Gastrocnemius medialis (tissue), 4 donors: Measurements from ENCODE around the gene SSU72. TPM values are rescaled to one million over a fixed set of nuclear protein-coding genes. Genes with fewer than 3 reads are reported as not detected.
"Not testable (repeated sequence)": the region's sequence is repeated elsewhere in the genome, so short reads cannot be mapped to it uniquely, and the experiment has no call there.

Experiments used
- ATAC-seq, 2 donors: fragments of 150-250 bp; one replicate each; pipeline ENCODE4 v1.9.1; 2016
- DNase-seq, 2 donors: peaks; one replicate each; pipeline ENCODE4 v3.0.0-alpha.2; 2019
- H3K27ac ChIP-seq, 4 donors: fragments of 200-600 bp; sonication (generic); 1 replicate in 1 of 4; 2 replicates in 3 of 4; pipeline ENCODE4 v1.5.1; 2016 to 2018; ENCODE audit warnings: mild to moderate bottlenecking in 2 of 4, moderate library complexity in 1 of 4
- H3K27me3 ChIP-seq, 3 donors: fragments of 200-600 bp; sonication (generic) in 2 of 3; 1 replicate in 1 of 3; 2 replicates in 2 of 3; pipeline versions ENCODE4 v1.5.1 to v1.6.0; 2016 to 2019; ENCODE audit warnings: mild to moderate bottlenecking in 1 of 3, moderate library complexity in 1 of 3
- H3K36me3 ChIP-seq, 2 donors: fragments of 200-600 bp; sonication (generic) in 1 of 2; one replicate each; pipeline ENCODE4 v1.5.1; 2017 to 2018
- H3K4me1 ChIP-seq, 2 donors: fragments of 200-600 bp; sonication (generic) in 1 of 2; one replicate each; pipeline ENCODE4 v1.5.1; 2016 to 2017; ENCODE audit warnings: mild to moderate bottlenecking in 2 of 2
- H3K4me3 ChIP-seq, 4 donors: fragments of 200-600 bp; sonication (generic) in 3 of 4; 1 replicate in 1 of 4; 2 replicates in 3 of 4; pipeline ENCODE4 v1.5.1; 2016 to 2019; ENCODE audit warnings: mild to moderate bottlenecking in 2 of 4
- H3K9me3 ChIP-seq, 3 donors: fragments of 200-600 bp; sonication (generic) in 2 of 3; 1 replicate in 1 of 3; 2 replicates in 2 of 3; pipeline ENCODE4 v1.5.1; 2016 to 2019
- CTCF ChIP-seq, 5 experiments: fragments of 450-650 bp in 3 of 5; fragments of 200-600 bp in 2 of 5; sonication (generic) in 2 of 5; IDR thresholded peaks in 4 of 5; conservative IDR thresholded peaks in 1 of 5; 1 replicate in 4 of 5; 2 replicates in 1 of 5; pipeline ENCODE4 v1.5.1; 2016 to 2019; ENCODE audit warnings: antibody characterized with exemption in 5 of 5, mild to moderate bottlenecking in 3 of 5, moderate library complexity in 3 of 5
- POLR2A ChIP-seq, 2 donors: fragments of 450-650 bp; IDR thresholded peaks; one replicate each; pipeline ENCODE4 v1.6.1; 2017; ENCODE audit warnings: antibody characterized with exemption in 2 of 2, mild to moderate bottlenecking in 2 of 2, moderate library complexity in 2 of 2
- in situ Hi-C, 4 donors: fragments of 200-750 bp; cut with MboI; loops; one replicate each; pipeline versions ENCODE4 v1.15.0 to v1.8.0; 2017; ENCODE audit warnings: low sequenced_read_pairs in 4 of 4
- intact Hi-C: fragments of 100-400 bp; cut with DNase I; formaldehyde crosslinking; loops from one replicate; pipeline ENCODE4 v1.15.1; 2023; ENCODE audit warnings: low total_unique reads
- total RNA-seq, 4 donors: library from RNA; depleted of rRNA; stranded (reverse); fragments of >200 nt; gene quantifications; one replicate each; pipeline versions ENCODE4 v1.1.0 to v1.2.3, GENCODE V29; 2016

SSU72 gene
- total RNA-seq, 4 donors from 2014 or later: 141 to 235 (median 208) TPM

- H3K4me3 ChIP-seq: no peak overlapping the region
- intact Hi-C loops (no loop called here), in situ Hi-C loops (no loop called here)
- no peak for ATAC-seq
- H3K36me3 ChIP-seq: peaks cover 3 to 47% of the 10 kb centered on the region in 2 donors
- no peak overlapping the region for H3K27ac ChIP-seq
- no peaks in the 10 kb centered on the region for H3K27me3 ChIP-seq
- peaks cover 8 to 13% of the 10 kb centered on the region in 2 donors for H3K4me1 ChIP-seq
- TF ChIP-seq CTCF (IDR thresholded peaks at IDR 0.05 in 4 of 5, conservative IDR thresholded peaks at IDR 0.05 in 1 of 5): no peak
- TF ChIP-seq POLR2A (IDR thresholded peaks at IDR 0.05): no peak
- DNase-seq: no peak
- H3K9me3 ChIP-seq: no peaks in the 10 kb centered on the region
These were observed 14.5 kb downstream of the SSU72 start for GRCh38 chr1:1560178-1560577.

- H3K27me3 ChIP-seq: no peaks in the 10 kb centered on the region
- no peak for ATAC-seq
- TF ChIP-seq POLR2A (IDR thresholded peaks at IDR 0.05) (no peak), CTCF (IDR thresholded peaks at IDR 0.05 in 4 of 5, conservative IDR thresholded peaks at IDR 0.05 in 1 of 5) (no peak)
- in situ Hi-C loops (no loop called here), intact Hi-C loops (no loop called here)
- H3K4me1 ChIP-seq: peaks cover 19 to 20% of the 10 kb centered on the region in 2 donors
- no peak overlapping the region for H3K27ac ChIP-seq
- H3K9me3 ChIP-seq: no peaks in the 10 kb centered on the region
- no peak for DNase-seq
- H3K4me3 ChIP-seq: no peak overlapping the region
- peaks cover 0 to 41% of the 10 kb centered on the region in 2 donors for H3K36me3 ChIP-seq
These were observed 15.6 kb downstream of the SSU72 start for GRCh38 chr1:1559066-1559465.

- TF ChIP-seq CTCF (IDR thresholded peaks at IDR 0.05 in 4 of 5, conservative IDR thresholded peaks at IDR 0.05 in 1 of 5) (no peak), POLR2A (IDR thresholded peaks at IDR 0.05) (no peak)
These were observed 16.1 kb downstream of the SSU72 start for GRCh38 chr1:1558591-1558990.

GRCh38 chr1:1557688-1558087, 17.0 kb downstream of the SSU72 start:
- DNase-seq, H3K4me3 ChIP-seq, H3K27me3 ChIP-seq, H3K27ac ChIP-seq, ATAC-seq, in situ Hi-C loops, intact Hi-C loops, H3K9me3 ChIP-seq: not testable (repeated sequence)
- peaks cover 27 to 28% of the 10 kb centered on the region in 2 donors for H3K4me1 ChIP-seq
- peaks cover 0 to 27% of the 10 kb centered on the region in 2 donors for H3K36me3 ChIP-seq

More at GRCh38 chr1:1558591-1558990, 16.1 kb downstream of the SSU72 start:
- in situ Hi-C loops (no loop called here), intact Hi-C loops (no loop called here)
- H3K4me3 ChIP-seq: no peak overlapping the region
- ATAC-seq: no peak
- H3K9me3 ChIP-seq: no peaks in the 10 kb centered on the region
- H3K27me3 ChIP-seq: no peaks in the 10 kb centered on the region
- H3K4me1 ChIP-seq: peaks cover 22 to 25% of the 10 kb centered on the region in 2 donors
- no peak overlapping the region for H3K27ac ChIP-seq
- H3K36me3 ChIP-seq: peaks cover 0 to 36% of the 10 kb centered on the region in 2 donors
- no peak for DNase-seq

- intact Hi-C loops: not testable (repeated sequence)
These were observed 17.7 kb downstream of the SSU72 start for GRCh38 chr1:1556961-1557360.

GRCh38 chr1:1556505-1556904, 18.2 kb downstream of the SSU72 start:
- intact Hi-C loops (no loop called here), in situ Hi-C loops (no loop called here)
- Histone ChIP-seq H3K9me3 (no peaks in the 10 kb centered on the region), H3K4me3 (no peak overlapping the region), H3K4me1 (peaks cover 28 to 39% of the 10 kb centered on the region in 2 donors), H3K36me3 (peaks cover 0 to 15% of the 10 kb centered on the region in 2 donors), H3K27ac (peak overlapping the region in 2 of 4 donors; percentile 80 to 90), H3K27me3 (no peaks in the 10 kb centered on the region)
- DNase-seq (no peak), ATAC-seq (no peak)
- TF ChIP-seq CTCF (IDR thresholded peaks at IDR 0.05 in 4 of 5, conservative IDR thresholded peaks at IDR 0.05 in 1 of 5) (no peak), POLR2A (IDR thresholded peaks at IDR 0.05) (no peak)

More at GRCh38 chr1:1556961-1557360, 17.7 kb downstream of the SSU72 start:
- H3K36me3 ChIP-seq: peaks cover 0 to 20% of the 10 kb centered on the region in 2 donors
- in situ Hi-C loops, H3K4me3 ChIP-seq, H3K9me3 ChIP-seq, ATAC-seq, H3K27ac ChIP-seq, H3K27me3 ChIP-seq, DNase-seq: not testable (repeated sequence)
- peaks cover 28 to 35% of the 10 kb centered on the region in 2 donors for H3K4me1 ChIP-seq
